ENCODE measurements around the gene PDE4DIP. TPM values are rescaled to one million over a fixed set of nuclear protein-coding genes. Genes with fewer than 3 reads are reported as not detected.
"Not testable (repeated sequence)": the region's sequence is repeated elsewhere in the genome, so short reads cannot be mapped to it uniquely, and the experiment has no call there.

The PDE4DIP gene
- total and polyA plus RNA-seq, 5 donors = 857 to 2,379 (median 1,540) TPM

GRCh38 chr1:148869634-148869961, 25.4 kb downstream of the PDE4DIP start:
- H3K4me3 ChIP-seq (ENCODE audit: low read length); intact Hi-C loops (cut with DNase I); DNase-seq; H3K4me1 ChIP-seq (ENCODE audit: control insufficient read depth, insufficient read depth, low read length); H3K9me3 ChIP-seq (ENCODE audit: control insufficient read depth, low read length); H3K27me3 ChIP-seq (ENCODE audit: control insufficient read depth, insufficient read depth); H3K27ac ChIP-seq (ENCODE audit: low read length): not testable (repeated sequence)
- no CpG with 5 or more reads among the region's 1 CpG for WGBS
- peak; percentile 52 to 71 for ATAC-seq

GRCh38 chr1:148874408-148875388, 30.5 kb downstream of the PDE4DIP start:
- no CpG with 5 or more reads among the region's 5 CpGs for WGBS
- H3K27me3 ChIP-seq (ENCODE audit: control insufficient read depth, insufficient read depth); H3K27ac ChIP-seq (ENCODE audit: low read length); intact Hi-C loops (cut with DNase I); H3K9me3 ChIP-seq (ENCODE audit: control insufficient read depth, low read length); DNase-seq; H3K4me1 ChIP-seq (ENCODE audit: control insufficient read depth, insufficient read depth, low read length); H3K4me3 ChIP-seq (ENCODE audit: low read length): not testable (repeated sequence)
- peak; percentile 96 to 98 for ATAC-seq

- DNase-seq; H3K9me3 ChIP-seq (ENCODE audit: control insufficient read depth, low read length); ATAC-seq; H3K4me3 ChIP-seq (ENCODE audit: low read length); H3K27me3 ChIP-seq (ENCODE audit: control insufficient read depth, insufficient read depth); intact Hi-C loops (cut with DNase I); H3K27ac ChIP-seq (ENCODE audit: low read length); H3K4me1 ChIP-seq (ENCODE audit: control insufficient read depth, insufficient read depth, low read length): not testable (repeated sequence)
- WGBS = no CpG with 5 or more reads among the region's 2 CpGs
These were observed 35.7 kb downstream of the PDE4DIP start for GRCh38 chr1:148879812-148880416.

- no CpG with 5 or more reads among the region's 1 CpG for WGBS
- H3K27ac ChIP-seq (ENCODE audit: low read length); H3K9me3 ChIP-seq (ENCODE audit: control insufficient read depth, low read length); H3K4me3 ChIP-seq (ENCODE audit: low read length); DNase-seq; ATAC-seq; H3K27me3 ChIP-seq (ENCODE audit: control insufficient read depth, insufficient read depth); intact Hi-C loops (cut with DNase I); H3K4me1 ChIP-seq (ENCODE audit: control insufficient read depth, insufficient read depth, low read length): not testable (repeated sequence)
These were observed 37.0 kb downstream of the PDE4DIP start for GRCh38 chr1:148881261-148881660.

- H3K27me3 ChIP-seq (ENCODE audit: control insufficient read depth, insufficient read depth); H3K4me1 ChIP-seq (ENCODE audit: control insufficient read depth, insufficient read depth, low read length); ATAC-seq; H3K9me3 ChIP-seq (ENCODE audit: control insufficient read depth, low read length); intact Hi-C loops (cut with DNase I); DNase-seq; H3K4me3 ChIP-seq (ENCODE audit: low read length); H3K27ac ChIP-seq (ENCODE audit: low read length): not testable (repeated sequence)
- 47% methylated on average over 2 of the region's 4 CpGs for WGBS
These were observed 41.0 kb downstream of the PDE4DIP start for GRCh38 chr1:148885219-148885618.

GRCh38 chr1:148886293-148886692, 42.1 kb downstream of the PDE4DIP start:
- H3K4me3 ChIP-seq (ENCODE audit: low read length); ATAC-seq; H3K27ac ChIP-seq (ENCODE audit: low read length); intact Hi-C loops (cut with DNase I); DNase-seq; H3K9me3 ChIP-seq (ENCODE audit: control insufficient read depth, low read length); H3K27me3 ChIP-seq (ENCODE audit: control insufficient read depth, insufficient read depth); H3K4me1 ChIP-seq (ENCODE audit: control insufficient read depth, insufficient read depth, low read length): not testable (repeated sequence)
- WGBS = no CpG with 5 or more reads among the region's 4 CpGs

- H3K27me3 ChIP-seq (ENCODE audit: control insufficient read depth, insufficient read depth); H3K4me1 ChIP-seq (ENCODE audit: control insufficient read depth, insufficient read depth, low read length); DNase-seq; H3K4me3 ChIP-seq (ENCODE audit: low read length); H3K27ac ChIP-seq (ENCODE audit: low read length); intact Hi-C loops (cut with DNase I); H3K9me3 ChIP-seq (ENCODE audit: control insufficient read depth, low read length): not testable (repeated sequence)
- ATAC-seq = peak; percentile 73 to 77
- WGBS = no CpG with 5 or more reads among the region's 5 CpGs
These were observed 44.4 kb downstream of the PDE4DIP start for GRCh38 chr1:148888597-148888996.

GRCh38 chr1:148889267-148890074, 45.2 kb downstream of the PDE4DIP start:
- intact Hi-C loops (cut with DNase I); H3K27me3 ChIP-seq (ENCODE audit: control insufficient read depth, insufficient read depth); H3K4me1 ChIP-seq (ENCODE audit: control insufficient read depth, insufficient read depth, low read length); H3K9me3 ChIP-seq (ENCODE audit: control insufficient read depth, low read length); H3K4me3 ChIP-seq (ENCODE audit: low read length): not testable (repeated sequence)
- WGBS = 40% methylated on average over 9 of the region's 28 CpGs
- DNase-seq (peak in 1 of 3 donors; percentile 20), ATAC-seq (peak; percentile 85 to 86)
- peak overlapping the region; percentile 15 for H3K27ac ChIP-seq (ENCODE audit: low read length)

- no CpG with 5 or more reads among the region's 4 CpGs for WGBS
These were observed 45.9 kb downstream of the PDE4DIP start for GRCh38 chr1:148890075-148890568.

GRCh38 chr1:148894360-148895352, 50.4 kb downstream of the PDE4DIP start:
- ATAC-seq = peak; percentile 57 to 66
- H3K27me3 ChIP-seq (ENCODE audit: control insufficient read depth, insufficient read depth); intact Hi-C loops (cut with DNase I); H3K27ac ChIP-seq (ENCODE audit: low read length); DNase-seq; H3K4me3 ChIP-seq (ENCODE audit: low read length); H3K9me3 ChIP-seq (ENCODE audit: control insufficient read depth, low read length); H3K4me1 ChIP-seq (ENCODE audit: control insufficient read depth, insufficient read depth, low read length): not testable (repeated sequence)
- WGBS = no CpG with 5 or more reads among the region's 5 CpGs

More at GRCh38 chr1:148890075-148890568, 45.9 kb downstream of the PDE4DIP start:
- H3K27ac ChIP-seq (ENCODE audit: low read length); H3K27me3 ChIP-seq (ENCODE audit: control insufficient read depth, insufficient read depth); H3K4me3 ChIP-seq (ENCODE audit: low read length); H3K9me3 ChIP-seq (ENCODE audit: control insufficient read depth, low read length); H3K4me1 ChIP-seq (ENCODE audit: control insufficient read depth, insufficient read depth, low read length); intact Hi-C loops (cut with DNase I); DNase-seq: not testable (repeated sequence)
- ATAC-seq = peak; percentile 12 to 26
